ENCODE results near the gene SYF2.

DNA sequence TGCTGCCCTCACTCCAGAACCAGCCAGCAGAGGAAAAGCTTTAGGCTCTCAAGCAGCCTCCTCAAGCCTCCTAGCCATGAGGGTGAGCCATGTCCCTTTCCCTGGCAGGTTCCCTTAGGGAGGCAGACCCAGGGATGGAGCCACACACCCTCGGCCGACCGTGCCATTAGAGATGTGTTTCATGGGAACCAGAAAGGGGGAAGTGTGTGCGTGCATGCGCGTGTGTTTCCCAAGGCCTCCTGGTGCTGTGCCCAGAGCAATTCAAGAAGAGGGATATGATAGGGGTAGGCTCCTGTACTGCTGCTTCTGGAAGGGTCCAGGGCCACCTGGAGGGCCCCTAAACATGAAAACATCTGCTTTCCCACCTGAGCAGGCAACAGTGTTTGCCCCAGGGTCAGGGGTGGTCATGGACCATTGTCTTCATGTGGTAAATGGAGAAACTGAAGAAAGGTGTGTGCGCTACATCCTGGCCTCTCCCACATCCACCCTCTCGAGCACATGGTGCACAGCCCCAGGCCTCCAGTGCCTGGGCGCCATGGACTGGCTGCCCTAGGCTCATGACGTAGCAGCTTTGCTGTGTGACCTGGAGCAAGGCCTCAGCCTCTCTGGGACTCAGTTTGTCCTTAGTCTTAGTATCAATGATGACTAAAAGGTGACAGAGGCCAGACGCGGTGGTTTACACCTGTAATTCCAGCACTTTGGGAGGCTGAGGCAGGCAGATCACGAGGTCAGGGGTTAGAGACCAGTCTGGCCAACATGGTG, 48.1 kb downstream of the SYF2 start:
- TF ChIP-seq CREB1 (IDR thresholded peaks at IDR 0.05; ENCODE audit: low read depth) (no peak), CEBPB (IDR thresholded peaks at IDR 0.05) (no peak), YY1 (IDR thresholded peaks at IDR 0.05; ENCODE audit: low read depth) (no peak), RAD21 (IDR thresholded peaks at IDR 0.05; ENCODE audit: low read depth) (no peak), TAF1 (IDR thresholded peaks at IDR 0.05; ENCODE audit: low read depth) (no peak), TCF12 (IDR thresholded peaks at IDR 0.05; ENCODE audit: low read depth) (no peak), USF1 (IDR thresholded peaks at IDR 0.05) (no peak), REST (IDR thresholded peaks at IDR 0.05; ENCODE audit: low read depth) (no peak), EP300 (IDR thresholded peaks at IDR 0.05; ENCODE audit: borderline replicate concordance) (no peak)
